HG02870 (cell line): Measurements from ENCODE around the gene ACP1.
A peak's percentile ranks its signal among the peaks of the same experiment; 100 is the strongest.

Experiments used
- ATAC-seq: cut with Tn5 transposase; IDR thresholded peaks from one replicate; pipeline ENCODE4 v1.9.1; 2021; ENCODE audit warnings: mild to moderate bottlenecking, moderate library complexity; ENCODE audit not compliant: unreplicated experiment

The ACP1 gene

GRCh38 chr2:279956-280649, 15.4 kb downstream of the ACP1 start:
- no peak for ATAC-seq

GRCh38 chr2:280650-281110, 15.9 kb downstream of the ACP1 start:
- ATAC-seq = no peak

GRCh38 chr2:281381-281780, 16.6 kb downstream of the ACP1 start:
- ATAC-seq = no peak

DNA sequence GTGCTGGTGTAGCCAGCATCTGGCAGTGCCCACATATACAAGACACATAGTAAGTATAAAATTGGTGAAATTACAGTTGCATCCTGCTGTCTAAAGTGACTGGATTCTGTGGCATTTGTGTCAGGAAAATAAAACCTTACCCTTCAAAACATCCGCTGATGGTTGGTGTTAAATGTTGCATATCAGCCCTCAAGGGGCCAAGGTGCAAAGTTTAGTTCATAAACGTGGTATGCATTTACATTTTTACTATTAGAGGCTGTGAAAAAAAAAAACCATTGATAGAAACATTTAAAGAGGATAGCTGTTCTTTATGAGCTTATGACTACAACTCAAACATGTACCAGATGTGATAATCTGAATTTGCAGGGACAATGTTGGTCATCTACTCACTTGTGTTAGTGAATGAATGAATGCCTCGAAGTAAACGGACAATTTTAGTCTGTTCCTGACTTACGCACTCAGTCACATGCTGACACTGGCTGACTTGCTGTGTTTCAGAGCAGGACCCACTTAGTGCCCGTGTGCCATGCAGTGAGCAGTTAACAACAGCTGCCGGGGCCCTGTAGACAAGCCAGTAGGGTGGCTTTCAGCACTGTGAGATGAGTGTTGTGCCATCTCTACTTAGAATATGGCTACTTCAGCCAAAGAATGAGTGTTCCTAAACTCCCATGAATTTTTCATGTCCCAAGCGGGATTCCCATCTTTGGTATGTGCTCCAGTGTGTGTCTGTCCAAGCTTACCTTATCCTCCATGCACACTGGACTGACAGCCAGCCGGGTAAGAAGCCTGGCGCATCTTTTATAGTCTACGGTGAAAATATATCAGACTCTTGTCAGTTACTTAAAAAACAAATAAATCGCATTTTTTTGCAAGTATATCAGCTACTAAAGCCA, 17.9 kb downstream of the ACP1 start:
- no peak for ATAC-seq

DNA sequence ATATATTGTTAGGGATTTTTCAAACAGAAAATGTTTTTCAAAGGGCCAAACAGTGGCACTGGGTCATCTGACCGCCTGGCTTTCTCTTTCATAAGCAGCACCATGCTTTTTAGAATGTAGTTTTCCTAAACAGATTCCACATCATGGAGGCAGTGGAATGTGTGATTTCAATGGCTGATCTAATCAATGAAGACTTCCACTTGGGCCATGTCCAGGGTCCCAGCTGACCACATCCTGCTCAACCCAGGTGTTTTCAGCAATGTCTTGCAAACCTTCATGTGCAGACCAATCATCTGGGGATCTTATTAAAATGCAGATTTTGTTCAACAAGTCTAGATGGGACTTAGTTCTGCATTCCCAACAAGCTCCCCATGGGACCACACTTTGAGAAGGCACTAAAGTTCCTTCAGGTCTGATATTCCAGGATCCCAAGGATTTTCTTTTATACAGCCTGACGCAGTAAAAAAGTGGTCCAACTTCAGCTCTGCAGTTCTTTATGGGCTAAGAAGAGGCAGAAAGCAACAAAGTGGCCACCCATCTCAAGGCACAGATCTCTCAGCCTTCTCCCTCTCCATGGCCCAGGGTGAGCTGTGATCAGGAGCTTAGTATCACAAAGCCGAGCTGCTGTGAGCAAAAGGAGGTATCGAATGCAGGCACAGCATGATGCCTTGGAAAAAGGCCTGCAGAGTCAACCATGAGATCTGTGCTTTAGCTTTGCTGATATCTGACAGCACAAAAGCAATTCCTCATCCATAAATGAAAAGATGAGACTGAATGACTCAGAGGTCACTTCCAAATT, 19.4 kb downstream of the ACP1 start:
- ATAC-seq = no peak

DNA sequence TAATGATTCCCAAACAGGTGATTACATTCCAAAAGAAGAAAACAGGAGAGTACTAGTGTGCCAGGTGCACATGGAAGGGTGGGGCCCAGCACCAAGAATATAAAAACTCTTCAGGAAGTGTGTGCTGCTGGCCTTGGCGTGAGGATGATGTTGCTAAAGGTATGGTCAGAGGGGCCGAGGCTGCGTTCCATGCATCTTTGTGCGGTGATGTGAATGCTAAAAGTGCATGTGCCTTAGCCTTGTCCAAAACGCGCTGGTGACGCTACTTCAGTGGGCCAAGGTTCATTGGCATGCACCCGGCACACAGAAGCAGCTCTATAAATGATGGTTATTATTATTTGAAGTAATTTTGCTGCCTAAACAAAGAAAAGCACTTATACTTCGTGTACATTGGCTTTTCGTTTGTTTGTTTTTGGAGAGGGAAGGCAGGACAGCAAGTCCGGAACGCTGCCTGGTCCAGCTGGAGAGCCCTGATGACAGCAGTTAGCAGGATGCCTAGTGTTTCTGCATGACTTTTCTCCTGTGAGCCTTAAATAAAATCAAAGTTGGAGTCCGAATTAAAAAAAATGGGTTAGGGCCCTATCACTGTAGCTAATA, 20.2 kb downstream of the ACP1 start:
- ATAC-seq = no peak

GRCh38 chr2:285531-285930, 20.8 kb downstream of the ACP1 start:
- no peak for ATAC-seq

DNA sequence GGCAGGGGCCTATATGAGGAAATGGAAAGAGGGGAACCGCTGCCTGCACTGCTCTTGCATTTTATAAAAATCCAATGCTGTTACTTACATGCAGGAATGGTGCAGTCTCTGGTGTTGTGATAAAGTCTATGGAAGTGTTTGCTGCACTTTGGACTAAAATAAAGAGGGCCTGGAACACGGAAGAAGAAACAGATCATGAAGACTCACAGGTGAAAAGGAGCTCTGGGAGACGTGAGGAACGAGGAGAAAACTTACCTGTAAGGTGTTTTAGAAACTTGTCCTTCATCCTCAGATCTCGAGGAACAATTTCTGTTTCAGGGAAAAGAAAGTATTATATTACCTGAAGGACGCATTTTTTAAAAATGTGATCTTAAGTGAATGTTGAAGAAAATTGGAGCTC, 21.3 kb downstream of the ACP1 start:
- no peak for ATAC-seq

- no peak for ATAC-seq
These were observed 22.1 kb downstream of the ACP1 start for GRCh38 chr2:286774-287392.

GRCh38 chr2:287471-287885, 22.7 kb downstream of the ACP1 start:
- peak; percentile 34 for ATAC-seq

- ATAC-seq = no peak
These were observed 23.4 kb downstream of the ACP1 start, which contains the start of gene ALKAL2 for GRCh38 chr2:287911-288757. TSS of gene ALKAL2 (minus strand) at chr2:288091. CDS start at chr2:287835, 256 bp downstream.

DNA sequence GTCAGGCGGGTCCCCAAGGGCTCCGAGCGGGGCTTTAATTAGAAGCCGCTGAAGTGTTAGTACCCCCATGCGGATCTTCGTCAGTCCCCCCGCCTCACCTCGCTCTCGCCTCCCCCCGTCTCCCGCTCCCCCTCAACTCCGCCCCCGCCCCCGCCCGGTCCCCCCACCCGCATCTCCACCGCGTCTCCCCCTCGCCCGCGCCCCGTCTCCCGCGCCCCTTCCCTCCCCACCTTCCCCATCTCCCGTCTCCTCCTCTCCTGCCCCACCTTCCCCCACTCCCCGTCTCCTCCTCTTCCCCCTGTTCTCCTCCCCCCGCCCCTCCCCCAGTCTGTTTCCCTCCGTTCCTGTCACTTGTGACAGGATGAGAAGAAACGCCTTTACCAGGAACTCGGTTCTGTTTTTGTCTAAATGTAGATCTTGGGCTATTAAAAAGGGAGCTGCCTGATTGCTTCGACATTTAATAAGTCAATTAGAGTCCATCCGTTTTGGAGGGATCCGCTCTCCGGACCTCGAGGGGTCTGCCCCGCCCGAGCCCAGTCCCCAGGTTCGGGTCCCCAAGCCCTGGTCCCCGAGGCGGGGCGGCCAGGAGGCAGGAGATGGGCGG, 24.1 kb downstream of the ACP1 start:
- ATAC-seq = no peak

GRCh38 chr2:289362-290089, 24.8 kb downstream of the ACP1 start:
- no peak for ATAC-seq

GRCh38 chr2:290090-290722, 25.5 kb downstream of the ACP1 start:
- no peak for ATAC-seq

DNA sequence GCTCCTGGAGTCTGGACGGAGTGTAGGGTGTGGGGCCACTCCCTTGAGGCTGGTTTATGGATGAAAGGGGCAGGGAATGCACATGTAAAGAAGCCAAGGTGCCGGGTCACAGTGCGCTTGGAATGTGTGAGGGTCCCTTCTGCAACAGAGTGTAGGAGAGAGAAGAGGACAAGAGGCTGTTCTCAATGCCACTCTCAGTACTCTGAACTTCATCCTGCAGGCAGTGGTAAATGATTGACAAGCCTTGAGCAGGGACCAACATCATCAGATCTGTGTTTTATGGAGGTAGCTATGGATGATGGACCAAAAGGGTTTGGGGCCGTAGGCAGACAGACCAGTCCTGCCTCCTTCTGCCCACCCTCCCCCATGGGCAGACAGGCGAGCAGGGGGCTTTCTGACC, 30.3 kb downstream of the ACP1 start:
- no peak for ATAC-seq

DNA sequence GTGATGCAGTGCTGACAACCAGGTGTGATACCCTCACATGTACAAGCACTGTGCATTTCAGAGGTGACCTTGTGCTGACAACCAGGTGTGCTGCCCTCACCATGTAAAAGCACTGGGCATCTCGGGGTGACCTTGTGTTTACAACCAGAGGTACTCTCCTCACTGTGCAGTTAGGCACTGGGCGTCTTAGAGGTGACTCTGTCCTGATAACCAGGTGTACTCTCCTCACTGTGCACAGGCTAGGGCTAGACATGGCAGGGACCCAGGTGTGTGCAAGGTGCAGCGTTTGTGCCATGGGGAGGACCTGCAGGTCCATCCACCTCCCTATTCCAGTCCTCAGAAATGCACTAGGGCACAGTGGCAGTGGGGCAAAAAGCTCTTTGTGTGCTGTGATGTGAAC, 31.6 kb downstream of the ACP1 start:
- ATAC-seq = no peak

DNA sequence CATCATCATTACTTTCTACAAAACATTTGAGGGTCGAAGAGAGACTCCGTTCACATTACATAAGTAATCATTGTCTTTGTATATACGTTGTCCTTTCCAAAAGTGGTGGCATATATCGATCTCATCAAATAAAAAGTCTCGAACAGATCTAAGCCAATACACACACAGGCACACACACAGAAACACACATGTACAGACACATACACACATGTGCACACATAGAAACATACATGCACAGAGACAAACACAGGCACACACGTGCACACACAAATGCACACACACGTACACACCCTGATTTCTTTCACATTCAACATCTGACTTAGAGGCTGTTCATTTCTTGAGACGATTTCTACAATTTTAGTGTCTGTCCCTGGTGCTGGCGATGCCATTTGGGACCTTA, 40.6 kb downstream of the ACP1 start:
- no peak for ATAC-seq
